Epithelial cell of esophagus (primary cell): ENCODE measurements around the gene POLR1A.

Source experiments
- DNase-seq: peaks from one replicate; pipeline ENCODE4 v3.0.0; 2010; ENCODE audit warnings: low read depth
- H3K4me3 ChIP-seq: 2 replicates; pipeline ENCODE4 v1.5.1; 2011; ENCODE audit warnings: mild to moderate bottlenecking, low read length, control low read depth
- CTCF ChIP-seq: IDR thresholded peaks from 2 replicates; pipeline ENCODE4 v1.5.1; 2011; ENCODE audit warnings: low read depth, mild to moderate bottlenecking, low read length, control low read depth, inconsistent platforms; ENCODE audit not compliant: insufficient read depth; ENCODE audit errors: missing control alignments

POLR1A gene

GRCh38 chr2:86052265-86052664 is 53.4 kb downstream of the POLR1A start:
- no peak overlapping the region for H3K4me3 ChIP-seq
- DNase-seq, result no peak
- TF ChIP-seq CTCF, result no peak

- no peak for TF ChIP-seq CTCF
- no peak overlapping the region for H3K4me3 ChIP-seq
- DNase-seq, result no peak
These were observed 55.4 kb downstream of the POLR1A start for GRCh38 chr2:86050301-86050700.

GRCh38 chr2:86049529-86049928 is 56.2 kb downstream of the POLR1A start:
- DNase-seq, result no peak
- TF ChIP-seq CTCF, result no peak
- no peak overlapping the region for H3K4me3 ChIP-seq

- no peak for TF ChIP-seq CTCF
- no peak overlapping the region for H3K4me3 ChIP-seq
- no peak for DNase-seq
These were observed 56.8 kb downstream of the POLR1A start for GRCh38 chr2:86048888-86049287.

GRCh38 chr2:86048383-86048701 is 57.3 kb downstream of the POLR1A start:
- TF ChIP-seq CTCF, result no peak
- DNase-seq, result no peak
- H3K4me3 ChIP-seq, result no peak overlapping the region

GRCh38 chr2:86047575-86048382 is 57.9 kb downstream of the POLR1A start:
- no peak overlapping the region for H3K4me3 ChIP-seq
- no peak for DNase-seq
- TF ChIP-seq CTCF, result no peak

- no peak for TF ChIP-seq CTCF
- DNase-seq, result no peak
- no peak overlapping the region for H3K4me3 ChIP-seq
These were observed 60.1 kb downstream of the POLR1A start for GRCh38 chr2:86045541-86045940.
